ENCODE data around the gene INTS11.
A peak's percentile ranks its signal among the peaks of the same experiment; 100 is the strongest.

The INTS11 gene

GRCh38 chr1:1359664-1360468, 35.4 kb upstream of the INTS11 start:
- Histone ChIP-seq H3K14ac (ENCODE audit: low read length) (peak overlapping the region; percentile 48), H3K79me1 (ENCODE audit: low read depth, low read length) (peaks cover 3% of the 10 kb centered on the region), H3K27me3 (ENCODE audit: control insufficient read depth in 3 of 3, insufficient read depth in 3 of 3, low read depth in 1 of 3, low read length in 3 of 3) (peaks cover 0 to 6% (median 4%) of the 10 kb centered on the region in 3 experiments), H4K91ac (ENCODE audit: low read depth, low read length, poor library complexity) (no peak overlapping the region), H3K4me2 (ENCODE audit: insufficient read depth, low read length, poor library complexity, severe bottlenecking) (no peak overlapping the region), H2AFZ (ENCODE audit: low read length) (peak overlapping the region; percentile 74), H2BK12ac (ENCODE audit: low read length) (peak overlapping the region; percentile 87), H3K4ac (ENCODE audit: low read length) (no peak overlapping the region), H2AK5ac (ENCODE audit: low read depth, low read length) (peak overlapping the region; percentile 94), H3K9ac (ENCODE audit: low read depth, low read length, poor library complexity) (peak overlapping the region; percentile 78), H2BK5ac (ENCODE audit: low read length) (peak overlapping the region; percentile 70), H3K23ac (ENCODE audit: low read depth, low read length, poor library complexity) (no peak overlapping the region), H3K27ac (replicated peaks; ENCODE audit: low read length) (peak overlapping the region; percentile 88), H3K9me3 (replicated peaks in 1 of 2; ENCODE audit: control insufficient read depth in 2 of 2, insufficient read depth in 1 of 2, low read depth in 1 of 2, low read length in 2 of 2) (no peaks in the 10 kb centered on the region), H2BK15ac (ENCODE audit: low read length) (peak overlapping the region; percentile 70), H3K4me1 (ENCODE audit: control insufficient read depth in 2 of 2, insufficient read depth in 1 of 2, low read depth in 1 of 2, low read length in 2 of 2) (peaks cover 43 to 54% of the 10 kb centered on the region in 2 donors), H3K4me3 (ENCODE audit: low read length in 2 of 2) (peak overlapping the region in 1 of 2 donors; percentile 19), H4K8ac (ENCODE audit: low read depth, low read length) (no peak overlapping the region), H3K18ac (ENCODE audit: low read length) (peak overlapping the region; percentile 93), H2BK120ac (ENCODE audit: low read depth, low read length) (no peak overlapping the region), H3K36me3 (replicated peaks in 1 of 2; ENCODE audit: control insufficient read depth in 2 of 2, insufficient read depth in 2 of 2, low read length in 2 of 2) (no peaks in the 10 kb centered on the region)
- no peak for DNase-seq (ENCODE audit: low spot score)
- WGBS, 2 donors (ENCODE audit: extremely low coverage in 2 of 2, insufficient read length in 2 of 2, insufficient replicate concordance in 1 of 2) = no CpG with 5 or more reads among the region's 28 CpGs

GRCh38 chr1:1359308-1359663, 34.8 kb upstream of the INTS11 start:
- H3K36me3 ChIP-seq (replicated peaks in 1 of 2; ENCODE audit: control insufficient read depth in 2 of 2, insufficient read depth in 2 of 2, low read length in 2 of 2) = no peaks in the 10 kb centered on the region
- no CpG with 5 or more reads among the region's 6 CpGs for WGBS, 2 donors (ENCODE audit: extremely low coverage in 2 of 2, insufficient read length in 2 of 2, insufficient replicate concordance in 1 of 2)
- H3K4ac ChIP-seq (ENCODE audit: low read length) = peak overlapping the region; percentile 94
- peaks cover 48 to 54% of the 10 kb centered on the region in 2 donors for H3K4me1 ChIP-seq (ENCODE audit: control insufficient read depth in 2 of 2, insufficient read depth in 1 of 2, low read depth in 1 of 2, low read length in 2 of 2)
- no peak overlapping the region for H3K23ac ChIP-seq (ENCODE audit: low read depth, low read length, poor library complexity)
- H4K8ac ChIP-seq (ENCODE audit: low read depth, low read length) = no peak overlapping the region
- H3K14ac ChIP-seq (ENCODE audit: low read length) = peak overlapping the region; percentile 14
- peaks cover 0 to 12% (median 9%) of the 10 kb centered on the region in 3 experiments for H3K27me3 ChIP-seq (ENCODE audit: control insufficient read depth in 3 of 3, insufficient read depth in 3 of 3, low read depth in 1 of 3, low read length in 3 of 3)
- no peak for DNase-seq (ENCODE audit: low spot score)
- H2AK5ac ChIP-seq (ENCODE audit: low read depth, low read length) = peak overlapping the region; percentile 94
- no peak overlapping the region for H3K4me3 ChIP-seq (ENCODE audit: low read length in 2 of 2)
- peak overlapping the region; percentile 99 for H2BK120ac ChIP-seq (ENCODE audit: low read depth, low read length)
- H3K9me3 ChIP-seq (replicated peaks in 1 of 2; ENCODE audit: control insufficient read depth in 2 of 2, insufficient read depth in 1 of 2, low read depth in 1 of 2, low read length in 2 of 2) = no peaks in the 10 kb centered on the region
- H2BK15ac ChIP-seq (ENCODE audit: low read length) = peak overlapping the region; percentile 97
- peak overlapping the region; percentile 70 for H2BK5ac ChIP-seq (ENCODE audit: low read length)
- H3K18ac ChIP-seq (ENCODE audit: low read length) = peak overlapping the region; percentile 97
- no peak overlapping the region for H3K4me2 ChIP-seq (ENCODE audit: insufficient read depth, low read length, poor library complexity, severe bottlenecking)
- H2BK12ac ChIP-seq (ENCODE audit: low read length) = peak overlapping the region; percentile 99
- H3K79me1 ChIP-seq (ENCODE audit: low read depth, low read length) = peaks cover 3% of the 10 kb centered on the region
- H3K27ac ChIP-seq (replicated peaks; ENCODE audit: low read length) = peak overlapping the region; percentile 88
- no peak overlapping the region for H4K91ac ChIP-seq (ENCODE audit: low read depth, low read length, poor library complexity)
- H2AFZ ChIP-seq (ENCODE audit: low read length) = peak overlapping the region; percentile 74
- peak overlapping the region; percentile 50 for H3K9ac ChIP-seq (ENCODE audit: low read depth, low read length, poor library complexity)

- Histone ChIP-seq H3K14ac (ENCODE audit: low read length) (peak within 1 kb of the TSS; percentile 14), H3K27me3 (ENCODE audit: control insufficient read depth in 3 of 3, insufficient read depth in 3 of 3, low read depth in 1 of 3, low read length in 3 of 3) (peaks cover 0 to 18% (median 13%) of the 10 kb centered on the region in 3 experiments), H3K27ac (replicated peaks; ENCODE audit: low read length) (peak within 1 kb of the TSS; percentile 88)
These were observed 34.2 kb upstream of the INTS11 start, which contains the start of gene MXRA8 for GRCh38 chr1:1358433-1359271. TSS of gene MXRA8 (minus strand) at chr1:1358555. CDS start at chr1:1358504, 51 bp downstream.

More at GRCh38 chr1:1358433-1359271, 34.2 kb upstream of the INTS11 start, which contains the start of gene MXRA8:
- Histone ChIP-seq H3K9me3 (replicated peaks in 1 of 2; ENCODE audit: control insufficient read depth in 2 of 2, insufficient read depth in 1 of 2, low read depth in 1 of 2, low read length in 2 of 2) (no peaks in the 10 kb centered on the region), H3K4me2 (ENCODE audit: insufficient read depth, low read length, poor library complexity, severe bottlenecking) (peak within 1 kb of the TSS; percentile 25), H2AFZ (ENCODE audit: low read length) (peak within 1 kb of the TSS; percentile 74), H3K4ac (ENCODE audit: low read length) (peak within 1 kb of the TSS; percentile 94), H4K8ac (ENCODE audit: low read depth, low read length) (peak within 1 kb of the TSS; percentile 72), H2BK5ac (ENCODE audit: low read length) (peak within 1 kb of the TSS; percentile 70), H3K4me3 (ENCODE audit: low read length in 2 of 2) (peak within 1 kb of the TSS; percentile 16 to 39), H2BK12ac (ENCODE audit: low read length) (peak within 1 kb of the TSS; percentile 99), H3K4me1 (ENCODE audit: control insufficient read depth in 2 of 2, insufficient read depth in 1 of 2, low read depth in 1 of 2, low read length in 2 of 2) (peaks cover 53 to 54% of the 10 kb centered on the region in 2 donors), H3K36me3 (replicated peaks in 1 of 2; ENCODE audit: control insufficient read depth in 2 of 2, insufficient read depth in 2 of 2, low read length in 2 of 2) (no peaks in the 10 kb centered on the region), H3K79me1 (ENCODE audit: low read depth, low read length) (peaks cover 3% of the 10 kb centered on the region), H2BK15ac (ENCODE audit: low read length) (peak within 1 kb of the TSS; percentile 97), H4K91ac (ENCODE audit: low read depth, low read length, poor library complexity) (peak within 1 kb of the TSS; percentile 79), H3K18ac (ENCODE audit: low read length) (peak within 1 kb of the TSS; percentile 97), H3K23ac (ENCODE audit: low read depth, low read length, poor library complexity) (peak within 1 kb of the TSS; percentile 96), H2AK5ac (ENCODE audit: low read depth, low read length) (peak within 1 kb of the TSS; percentile 94), H3K9ac (ENCODE audit: low read depth, low read length, poor library complexity) (peak within 1 kb of the TSS; percentile 50), H2BK120ac (ENCODE audit: low read depth, low read length) (peak within 1 kb of the TSS; percentile 99)
- DNase-seq (ENCODE audit: low spot score) = no peak
- WGBS, 2 donors (ENCODE audit: extremely low coverage in 2 of 2, insufficient read length in 2 of 2, insufficient replicate concordance in 1 of 2) = no CpG with 5 or more reads among the region's 29 CpGs
